Tibial artery (tissue), 4 donors: ENCODE results near the gene CHRM4.

Source experiments
- DNase-seq, 2 donors: peaks; one replicate each; pipeline ENCODE4 v3.0.0-alpha.2; 2019
- H3K27ac ChIP-seq, 2 donors: fragments of 200-600 bp; sonication (generic) in 1 of 2; 1 replicate in 1 of 2; 2 replicates in 1 of 2; pipeline ENCODE4 v1.5.1; 2018 to 2019; ENCODE audit warnings: mild to moderate bottlenecking in 1 of 2
- H3K27me3 ChIP-seq, 2 donors: fragments of 200-600 bp; sonication (generic) in 1 of 2; one replicate each; pipeline versions ENCODE4 v1.5.1 to v1.6.0; 2016 to 2019
- H3K36me3 ChIP-seq, 3 donors: fragments of 200-600 bp; sonication (generic) in 2 of 3; one replicate each; pipeline ENCODE4 v1.5.1; 2016 to 2019; ENCODE audit warnings: mild to moderate bottlenecking in 2 of 3
- H3K4me1 ChIP-seq, 4 donors: fragments of 200-600 bp; sonication (generic) in 2 of 4; 1 replicate in 3 of 4; 2 replicates in 1 of 4; pipeline ENCODE4 v1.5.1; 2016 to 2019
- H3K4me3 ChIP-seq, 2 donors: fragments of 200-600 bp; sonication (generic) in 1 of 2; 1 replicate in 1 of 2; 2 replicates in 1 of 2; pipeline ENCODE4 v1.5.1; 2018 to 2019; ENCODE audit warnings: mild to moderate bottlenecking in 2 of 2
- H3K9me3 ChIP-seq, 3 donors: fragments of 200-600 bp; sonication (generic) in 1 of 3; one replicate each; pipeline ENCODE4 v1.5.1; 2016 to 2019
- intact Hi-C: fragments of 100-400 bp; cut with DNase I; formaldehyde crosslinking; loops from one replicate; pipeline ENCODE4 v1.15.0; 2023; ENCODE audit warnings: low total_unique reads
- TF ChIP-seq, protein P1 (sequence below), 2 experiments: fragments of 200-600 bp in 1 of 2; fragments of 450-650 bp in 1 of 2; IDR thresholded peaks; one replicate each; pipeline ENCODE4 v1.5.1; 2017 to 2019; ENCODE audit warnings: antibody characterized with exemption in 2 of 2, mild to moderate bottlenecking in 1 of 2, moderate library complexity in 1 of 2

Gene CHRM4

DNA sequence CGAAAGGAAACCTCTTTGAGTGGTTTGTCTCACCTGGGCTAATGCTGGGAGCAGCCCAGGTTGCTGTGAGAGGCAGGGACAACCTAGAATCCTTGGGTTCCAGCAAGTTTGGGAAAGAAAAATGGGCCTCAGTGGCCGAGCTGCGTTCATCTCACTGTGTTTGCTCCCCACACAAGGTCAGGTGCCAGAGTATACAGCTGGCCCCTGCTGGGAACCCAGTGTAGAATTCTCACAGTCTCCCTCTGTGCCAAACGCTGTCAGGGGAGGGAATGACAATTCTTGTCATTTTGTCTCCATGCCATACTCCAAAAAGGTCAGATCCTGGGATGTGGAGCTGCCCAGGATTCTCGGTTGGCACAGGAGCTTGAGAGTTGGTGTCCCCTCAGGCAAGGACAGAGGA is 40.0 kb downstream of the CHRM4 start:
- peaks cover 0 to 51% (median 22%) of the 10 kb centered on the region in 4 donors for H3K4me1 ChIP-seq

DNA sequence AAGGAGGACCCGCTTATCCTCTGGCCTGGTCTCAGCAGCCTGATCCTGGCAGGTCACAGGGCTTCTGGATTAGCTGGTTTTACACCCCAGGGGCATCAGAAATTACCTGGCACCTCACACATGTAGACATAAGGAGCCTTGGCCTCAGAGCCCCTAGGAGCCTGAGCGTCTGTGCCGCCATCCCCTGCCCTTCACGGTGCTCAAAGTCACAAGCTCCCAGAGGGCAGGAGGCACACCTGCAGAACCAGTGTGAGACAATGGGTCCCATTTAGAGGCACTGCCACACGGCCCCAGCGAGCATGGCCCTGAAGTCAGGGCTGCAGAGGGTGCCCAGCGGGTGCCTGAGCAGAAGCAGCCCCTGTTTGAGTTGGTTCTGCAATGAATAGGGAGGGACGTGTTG is 40.4 kb downstream of the CHRM4 start:
- intact Hi-C loops, result no loop called here
- DNase-seq, result no peak
- Histone ChIP-seq H3K4me3 (no peak overlapping the region), H3K9me3 (no peaks in the 10 kb centered on the region), H3K27ac (no peak overlapping the region), H3K27me3 (no peaks in the 10 kb centered on the region), H3K4me1 (peaks cover 0 to 55% (median 22%) of the 10 kb centered on the region in 4 donors), H3K36me3 (peaks cover 0 to 3% (median 0%) of the 10 kb centered on the region in 3 donors)
- TF ChIP-seq, protein P1, sequence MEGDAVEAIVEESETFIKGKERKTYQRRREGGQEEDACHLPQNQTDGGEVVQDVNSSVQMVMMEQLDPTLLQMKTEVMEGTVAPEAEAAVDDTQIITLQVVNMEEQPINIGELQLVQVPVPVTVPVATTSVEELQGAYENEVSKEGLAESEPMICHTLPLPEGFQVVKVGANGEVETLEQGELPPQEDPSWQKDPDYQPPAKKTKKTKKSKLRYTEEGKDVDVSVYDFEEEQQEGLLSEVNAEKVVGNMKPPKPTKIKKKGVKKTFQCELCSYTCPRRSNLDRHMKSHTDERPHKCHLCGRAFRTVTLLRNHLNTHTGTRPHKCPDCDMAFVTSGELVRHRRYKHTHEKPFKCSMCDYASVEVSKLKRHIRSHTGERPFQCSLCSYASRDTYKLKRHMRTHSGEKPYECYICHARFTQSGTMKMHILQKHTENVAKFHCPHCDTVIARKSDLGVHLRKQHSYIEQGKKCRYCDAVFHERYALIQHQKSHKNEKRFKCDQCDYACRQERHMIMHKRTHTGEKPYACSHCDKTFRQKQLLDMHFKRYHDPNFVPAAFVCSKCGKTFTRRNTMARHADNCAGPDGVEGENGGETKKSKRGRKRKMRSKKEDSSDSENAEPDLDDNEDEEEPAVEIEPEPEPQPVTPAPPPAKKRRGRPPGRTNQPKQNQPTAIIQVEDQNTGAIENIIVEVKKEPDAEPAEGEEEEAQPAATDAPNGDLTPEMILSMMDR (IDR thresholded peaks at IDR 0.05), result no peak

More for the DNA sequence above, 40.0 kb downstream of the CHRM4 start:
- no peak for DNase-seq
- intact Hi-C loops, result no loop called here
- Histone ChIP-seq H3K9me3 (no peaks in the 10 kb centered on the region), H3K4me3 (no peak overlapping the region), H3K27me3 (no peaks in the 10 kb centered on the region), H3K27ac (no peak overlapping the region), H3K36me3 (peaks cover 0 to 6% (median 0%) of the 10 kb centered on the region in 3 donors)
- TF ChIP-seq, protein P1 (IDR thresholded peaks at IDR 0.05), result no peak

DNA sequence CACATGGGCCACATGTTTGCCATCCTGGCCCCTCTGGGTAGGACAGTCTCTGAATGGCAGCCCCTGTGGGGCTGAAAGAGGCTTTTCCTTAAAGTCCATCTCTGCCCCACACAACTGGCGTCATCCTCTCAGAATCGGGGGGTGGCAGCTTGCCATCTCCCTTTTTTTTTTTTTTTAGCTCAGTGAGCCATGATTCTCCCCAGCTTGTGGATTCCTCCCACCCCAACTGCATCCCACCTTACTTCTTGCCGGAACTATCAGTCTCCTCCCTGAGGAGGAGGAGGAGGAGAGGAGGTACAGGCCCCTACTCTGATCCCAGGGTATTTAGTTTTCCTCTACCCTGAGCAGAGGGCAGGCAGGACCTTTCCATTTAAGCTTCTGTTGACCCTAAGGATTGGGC is 40.9 kb downstream of the CHRM4 start:
- intact Hi-C loops, result no loop called here
- TF ChIP-seq, protein P1 (IDR thresholded peaks at IDR 0.05), result no peak
- Histone ChIP-seq H3K4me1 (peaks cover 0 to 58% (median 22%) of the 10 kb centered on the region in 4 donors), H3K4me3 (no peak overlapping the region), H3K9me3 (no peaks in the 10 kb centered on the region), H3K36me3 (no peaks in the 10 kb centered on the region), H3K27me3 (no peaks in the 10 kb centered on the region), H3K27ac (no peak overlapping the region)
- no peak for DNase-seq

DNA sequence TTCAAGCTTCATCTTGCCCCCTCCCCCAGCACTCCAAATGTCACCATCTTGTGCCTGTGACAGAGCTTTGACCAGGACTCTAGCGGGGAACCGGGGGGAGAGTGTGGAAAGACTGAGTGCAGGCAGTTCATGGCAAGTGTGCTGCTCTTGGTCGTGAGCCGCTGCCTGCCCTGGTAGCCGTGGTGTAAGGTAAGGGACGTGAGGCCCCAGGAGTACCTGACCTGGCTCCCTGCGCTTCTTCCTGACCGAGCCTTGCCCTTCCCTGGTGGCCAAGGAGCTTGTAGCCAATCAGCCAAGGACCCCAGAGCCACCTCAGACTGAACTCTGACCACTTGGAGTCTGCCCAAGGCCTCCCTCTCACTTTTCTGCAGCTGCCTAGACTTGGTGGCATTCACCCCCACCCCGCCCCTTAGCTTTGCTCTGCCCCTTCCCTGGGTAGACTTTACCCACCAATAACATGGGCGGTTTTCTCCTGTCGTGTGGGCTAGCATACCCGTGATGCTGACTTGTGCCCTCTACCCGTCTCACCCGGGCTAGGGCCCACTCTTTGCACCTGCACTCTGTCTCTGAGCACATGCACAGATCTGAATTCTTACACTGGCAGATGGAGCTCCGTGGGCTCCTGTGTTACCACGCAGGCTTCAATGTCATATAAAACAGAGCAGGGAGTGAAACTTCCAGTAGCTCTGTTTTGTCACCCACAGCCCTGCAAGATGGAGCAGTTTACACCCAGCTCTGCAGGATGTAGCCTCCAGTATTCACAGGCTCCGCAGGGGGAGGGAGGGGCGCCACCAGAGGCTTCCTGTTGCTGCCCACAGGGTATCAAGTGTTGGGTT is 42.8 kb downstream of the CHRM4 start:
- Histone ChIP-seq H3K27me3 (no peaks in the 10 kb centered on the region), H3K4me3 (peak overlapping the region in 1 of 2 donors; percentile 95), H3K36me3 (no peaks in the 10 kb centered on the region), H3K4me1 (peaks cover 0 to 58% (median 22%) of the 10 kb centered on the region in 4 donors), H3K27ac (no peak overlapping the region), H3K9me3 (no peaks in the 10 kb centered on the region)
- no peak for DNase-seq
- intact Hi-C loops, result no loop called here
- TF ChIP-seq, protein P1 (IDR thresholded peaks at IDR 0.05), result no peak

- H3K4me3 ChIP-seq, result peak overlapping the region; percentile 90 to 95
- DNase-seq, result peak in 1 of 2 donors; percentile 74
- intact Hi-C loops, result no loop called here
- TF ChIP-seq, protein P1 (IDR thresholded peaks at IDR 0.05), result no peak
- H3K36me3 ChIP-seq, result no peaks in the 10 kb centered on the region
- no peaks in the 10 kb centered on the region for H3K27me3 ChIP-seq
- H3K27ac ChIP-seq, result peak overlapping the region; percentile 56 to 66
- H3K4me1 ChIP-seq, result peaks cover 0 to 57% (median 22%) of the 10 kb centered on the region in 4 donors
- H3K9me3 ChIP-seq, result no peaks in the 10 kb centered on the region
Measured at GRCh38 chr11:46347637-46348311, 43.8 kb downstream of the CHRM4 start.
